ENCODE results near the gene ATP1A1. TPM values are rescaled to one million over a fixed set of nuclear protein-coding genes. Genes with fewer than 3 reads are reported as not detected.

The ATP1A1 gene
- total RNA-seq, 1 experiment from 2014 or later, result 181 TPM

GRCh38 chr1:116392717-116393404 lies 19.8 kb downstream of the ATP1A1 start:
- H3K4me2 ChIP-seq (ENCODE audit: low read length), result no peak overlapping the region
- no peak overlapping the region for H2AFZ ChIP-seq (ENCODE audit: low read length)
- peaks cover 92% of the 10 kb centered on the region for H3K36me3 ChIP-seq (ENCODE audit: low read depth, low read length)
- H3K79me2 ChIP-seq (ENCODE audit: low read length), result no peaks in the 10 kb centered on the region
- no peaks in the 10 kb centered on the region for H4K20me1 ChIP-seq (ENCODE audit: low read length)
- no peak overlapping the region for H3K27ac ChIP-seq (ENCODE audit: low read length)
- H3K4me3 ChIP-seq (ENCODE audit: low read length), result no peak overlapping the region
- no peak overlapping the region for H3K9ac ChIP-seq (ENCODE audit: low read length)
- no peak for ATAC-seq
- H3K4me1 ChIP-seq (ENCODE audit: insufficient read depth, low read length), result no peaks in the 10 kb centered on the region
- TF ChIP-seq EZH2phosphoT487 (IDR thresholded peaks at IDR 0.05; ENCODE audit: borderline replicate concordance, low read length) (no peak), EZH2 (IDR thresholded peaks at IDR 0.05; ENCODE audit: low read length, unreplicated experiment) (no peak)
- TF ChIP-seq, protein P1, sequence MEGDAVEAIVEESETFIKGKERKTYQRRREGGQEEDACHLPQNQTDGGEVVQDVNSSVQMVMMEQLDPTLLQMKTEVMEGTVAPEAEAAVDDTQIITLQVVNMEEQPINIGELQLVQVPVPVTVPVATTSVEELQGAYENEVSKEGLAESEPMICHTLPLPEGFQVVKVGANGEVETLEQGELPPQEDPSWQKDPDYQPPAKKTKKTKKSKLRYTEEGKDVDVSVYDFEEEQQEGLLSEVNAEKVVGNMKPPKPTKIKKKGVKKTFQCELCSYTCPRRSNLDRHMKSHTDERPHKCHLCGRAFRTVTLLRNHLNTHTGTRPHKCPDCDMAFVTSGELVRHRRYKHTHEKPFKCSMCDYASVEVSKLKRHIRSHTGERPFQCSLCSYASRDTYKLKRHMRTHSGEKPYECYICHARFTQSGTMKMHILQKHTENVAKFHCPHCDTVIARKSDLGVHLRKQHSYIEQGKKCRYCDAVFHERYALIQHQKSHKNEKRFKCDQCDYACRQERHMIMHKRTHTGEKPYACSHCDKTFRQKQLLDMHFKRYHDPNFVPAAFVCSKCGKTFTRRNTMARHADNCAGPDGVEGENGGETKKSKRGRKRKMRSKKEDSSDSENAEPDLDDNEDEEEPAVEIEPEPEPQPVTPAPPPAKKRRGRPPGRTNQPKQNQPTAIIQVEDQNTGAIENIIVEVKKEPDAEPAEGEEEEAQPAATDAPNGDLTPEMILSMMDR (conservative IDR thresholded peaks at IDR 0.05; ENCODE audit: low read depth, low read length), result no peak
- H3F3A ChIP-seq (ENCODE audit: low read length, unreplicated experiment), result no peaks in the 10 kb centered on the region
- ChIA-PET CTCF (no interaction called here), POLR2A (ENCODE audit: unreplicated experiment) (no interaction called here)
- no peak for DNase-seq
- no peaks in the 10 kb centered on the region for H3K27me3 ChIP-seq (ENCODE audit: low read length)
- BruUV-seq (replicated peaks), result no TSS peak
- no peaks in the 10 kb centered on the region for H3K9me3 ChIP-seq (ENCODE audit: low read length)
- intact Hi-C loops (cut with micrococcal nuclease), result no loop called here
- H3K9me2 ChIP-seq (replicated peaks; ENCODE audit: low read length), result no peaks in the 10 kb centered on the region

DNA sequence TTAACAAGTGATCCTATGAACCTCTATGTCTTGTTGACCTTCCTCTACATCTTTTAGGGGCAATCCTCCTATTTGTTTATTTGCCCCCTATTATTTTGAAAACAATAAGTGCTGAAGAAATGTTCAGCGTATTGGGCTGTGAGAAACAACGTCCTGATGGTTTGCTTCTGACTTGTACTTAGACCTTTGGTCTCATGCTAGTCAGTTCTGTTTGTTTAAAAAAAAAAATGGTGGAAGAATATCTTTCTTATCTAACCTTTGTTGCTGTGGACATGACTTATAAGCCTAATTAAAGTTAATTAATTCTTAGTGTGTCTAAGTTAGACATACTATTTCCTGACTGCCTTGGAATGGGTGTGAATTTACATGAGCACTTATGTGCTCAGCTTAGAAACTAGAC lies 20.7 kb downstream of the ATP1A1 start:
- ChIA-PET POLR2A (ENCODE audit: unreplicated experiment) (no interaction called here), CTCF (no interaction called here)
- H3K4me1 ChIP-seq (ENCODE audit: insufficient read depth, low read length), result no peaks in the 10 kb centered on the region
- no peaks in the 10 kb centered on the region for H3F3A ChIP-seq (ENCODE audit: low read length, unreplicated experiment)
- no TSS peak for BruUV-seq (replicated peaks)
- no peaks in the 10 kb centered on the region for H3K79me2 ChIP-seq (ENCODE audit: low read length)
- no peaks in the 10 kb centered on the region for H3K9me3 ChIP-seq (ENCODE audit: low read length)
- H3K9ac ChIP-seq (ENCODE audit: low read length), result no peak overlapping the region
- ATAC-seq (no peak), DNase-seq (no peak)
- H3K9me2 ChIP-seq (replicated peaks; ENCODE audit: low read length), result no peaks in the 10 kb centered on the region
- H4K20me1 ChIP-seq (ENCODE audit: low read length), result no peaks in the 10 kb centered on the region
- no peaks in the 10 kb centered on the region for H3K27me3 ChIP-seq (ENCODE audit: low read length)
- no peak overlapping the region for H3K27ac ChIP-seq (ENCODE audit: low read length)
- TF ChIP-seq EZH2phosphoT487 (IDR thresholded peaks at IDR 0.05; ENCODE audit: borderline replicate concordance, low read length) (no peak), EZH2 (IDR thresholded peaks at IDR 0.05; ENCODE audit: low read length, unreplicated experiment) (no peak)
- TF ChIP-seq, protein P1 (conservative IDR thresholded peaks at IDR 0.05; ENCODE audit: low read depth, low read length), result no peak
- no peak overlapping the region for H3K4me3 ChIP-seq (ENCODE audit: low read length)
- peaks cover 92% of the 10 kb centered on the region for H3K36me3 ChIP-seq (ENCODE audit: low read depth, low read length)
- H2AFZ ChIP-seq (ENCODE audit: low read length), result no peak overlapping the region
- no peak overlapping the region for H3K4me2 ChIP-seq (ENCODE audit: low read length)
- intact Hi-C loops (cut with micrococcal nuclease), result no loop called here

- H2AFZ ChIP-seq (ENCODE audit: low read length), result no peak overlapping the region
- H3K36me3 ChIP-seq (ENCODE audit: low read depth, low read length), result peaks cover 92% of the 10 kb centered on the region
- H3K27me3 ChIP-seq (ENCODE audit: low read length), result no peaks in the 10 kb centered on the region
- intact Hi-C loops (cut with micrococcal nuclease), result no loop called here
- no TSS peak for BruUV-seq (replicated peaks)
- ChIA-PET CTCF (no interaction called here), POLR2A (ENCODE audit: unreplicated experiment) (no interaction called here)
- H3K9me3 ChIP-seq (ENCODE audit: low read length), result no peaks in the 10 kb centered on the region
- no peak overlapping the region for H3K4me2 ChIP-seq (ENCODE audit: low read length)
- TF ChIP-seq EZH2 (IDR thresholded peaks at IDR 0.05; ENCODE audit: low read length, unreplicated experiment), result no peak
- TF ChIP-seq EZH2phosphoT487 (IDR thresholded peaks at IDR 0.05; ENCODE audit: borderline replicate concordance, low read length), result no peak
- TF ChIP-seq, protein P1 (conservative IDR thresholded peaks at IDR 0.05; ENCODE audit: low read depth, low read length), result no peak
- no peaks in the 10 kb centered on the region for H4K20me1 ChIP-seq (ENCODE audit: low read length)
- DNase-seq (no peak), ATAC-seq (no peak)
- no peaks in the 10 kb centered on the region for H3K4me1 ChIP-seq (ENCODE audit: insufficient read depth, low read length)
- no peaks in the 10 kb centered on the region for H3F3A ChIP-seq (ENCODE audit: low read length, unreplicated experiment)
- no peak overlapping the region for H3K9ac ChIP-seq (ENCODE audit: low read length)
- no peak overlapping the region for H3K27ac ChIP-seq (ENCODE audit: low read length)
- no peaks in the 10 kb centered on the region for H3K9me2 ChIP-seq (replicated peaks; ENCODE audit: low read length)
- H3K4me3 ChIP-seq (ENCODE audit: low read length), result no peak overlapping the region
- H3K79me2 ChIP-seq (ENCODE audit: low read length), result no peaks in the 10 kb centered on the region
These were observed 21.2 kb downstream of the ATP1A1 start for GRCh38 chr1:116394270-116394669.

All from PC-3 (cell line).